K562 (cell line): ENCODE data around the gene CLHC1. TPM values are rescaled to one million over a fixed set of nuclear protein-coding genes. Genes with fewer than 3 reads are reported as not detected.
A peak's percentile ranks its signal among the peaks of the same experiment; 100 is the strongest.
"Not testable (repeated sequence)": the region's sequence is repeated elsewhere in the genome, so short reads cannot be mapped to it uniquely, and the experiment has no call there.

Experiments
- ATAC-seq: fragments of 200-7000 bp; cut with Tn5 transposase; 3 replicates; pipeline ENCODE4 v1.9.1; 2020; ENCODE audit warnings: moderate library complexity
- BruUV-seq: library from RNA; stranded (reverse); fragments of 400-500 nt; replicated peaks from 2 replicates; lab custom pipeline; 2021; lab: Mats Ljungman, UMichigan
- CTCF ChIA-PET: fragments of 300-600 bp; formaldehyde crosslinking; extraction: SDS; loops from one replicate; lab custom pipeline; 2021; ENCODE audit warnings: low intra/inter-chr PET ratio; lab: Yijun Ruan, JAX
- POLR2A ChIA-PET: fragments of 300-600, 350-650 bp; sonication (Branson Sonifier 250); formaldehyde crosslinking; extraction: SDS; loops from one replicate; lab custom pipeline; 2021; ENCODE audit warnings: antibody characterized with exemption, inconsistent platforms; lab: Yijun Ruan, JAX
- DNase-seq, 4 experiments: peaks; one replicate each; pipeline versions ENCODE4 v3.0.0 to v3.0.0-alpha.2; 2011 to 2018; ENCODE audit warnings: low spot score in 3 of 4, mixed read lengths in 3 of 4; ENCODE audit errors: extremely low read depth in 1 of 4
- FAIRE-seq: peaks from 2 replicates; lab custom pipeline; 2011; peaks lifted over from hg19 to GRCh38; lab: Jason Lieb, UNC
- H2AFZ ChIP-seq: 2 replicates; pipeline ENCODE4 v1.6.0; 2011; ENCODE audit warnings: low read depth, low read length, control low read depth, inconsistent platforms
- H3K27ac ChIP-seq: fragments of 200-600 bp; 3 replicates; pipeline ENCODE4 v1.8.0; 2011; ENCODE audit warnings: low read depth, mild to moderate bottlenecking, control low read depth, inconsistent platforms, low read length, moderate library complexity, mixed read lengths; ENCODE audit errors: extremely low read depth
- H3K27me3 ChIP-seq, 2 experiments: fragments of 300-600 bp in 1 of 2; 2 replicates in 1 of 2; 3 replicates in 1 of 2; pipeline versions ENCODE4 v1.6.0 to v1.8.0; 2011; ENCODE audit warnings: inconsistent platforms in 2 of 2, low read length in 2 of 2, mild to moderate bottlenecking in 1 of 2, mixed read lengths in 1 of 2, moderate library complexity in 1 of 2; ENCODE audit not compliant: control insufficient read depth in 2 of 2, insufficient read depth in 2 of 2
- H3K36me3 ChIP-seq: fragments of 300-600 bp; 3 replicates; pipeline ENCODE4 v1.8.0; 2011; ENCODE audit warnings: mild to moderate bottlenecking, low read length, inconsistent platforms; ENCODE audit not compliant: control insufficient read depth, insufficient read depth
- H3K4me1 ChIP-seq, 2 experiments: fragments of 200-600 bp in 1 of 2; replicated peaks in 1 of 2; 2 replicates in 1 of 2; 3 replicates in 1 of 2; pipeline versions ENCODE4 v1.5.1 to v1.8.0; 2011; ENCODE audit warnings: inconsistent platforms in 2 of 2, low read length in 2 of 2, mild to moderate bottlenecking in 1 of 2, mixed read lengths in 1 of 2, moderate library complexity in 1 of 2; ENCODE audit not compliant: control insufficient read depth in 2 of 2, insufficient read depth in 2 of 2
- H3K4me2 ChIP-seq: 2 replicates; pipeline ENCODE4 v1.6.1; 2011; ENCODE audit warnings: low read length, control low read depth, inconsistent platforms, mixed read lengths; ENCODE audit not compliant: insufficient read depth
- H3K4me3 ChIP-seq: fragments of 200-600 bp; sonication (generic), shearing (Covaris generic); 2 replicates; pipeline ENCODE4 v1.5.1; 2016; ENCODE audit warnings: control low read depth, inconsistent platforms
- H3K79me2 ChIP-seq: fragments of 200-600 bp; 3 replicates; pipeline ENCODE4 v1.8.0; 2011; ENCODE audit warnings: low read length, inconsistent platforms; ENCODE audit not compliant: control insufficient read depth, insufficient read depth
- H3K9ac ChIP-seq, 2 experiments: 2 replicates each; pipeline versions ENCODE4 v1.6.0 to v1.6.1; 2011; ENCODE audit warnings: low read depth in 2 of 2, low read length in 2 of 2, control low read depth in 1 of 2, inconsistent platforms in 1 of 2, mild to moderate bottlenecking in 1 of 2, mixed read lengths in 1 of 2; ENCODE audit not compliant: insufficient read depth in 1 of 2
- H3K9me1 ChIP-seq: one replicate; pipeline ENCODE4 v1.6.0; 2011; ENCODE audit warnings: inconsistent platforms, mild to moderate bottlenecking, low read length, moderate library complexity; ENCODE audit not compliant: control insufficient read depth, insufficient read depth
- H3K9me3 ChIP-seq: replicated peaks from 2 replicates; pipeline ENCODE4 v1.5.1; 2011; ENCODE audit warnings: low read depth, low read length, inconsistent platforms; ENCODE audit not compliant: control insufficient read depth, insufficient read depth
- H4K20me1 ChIP-seq: replicated peaks from 2 replicates; pipeline ENCODE4 v1.6.1; 2011; ENCODE audit warnings: low read length, inconsistent platforms, mixed read lengths; ENCODE audit not compliant: control insufficient read depth, insufficient read depth
- ETV6 ChIP-seq, 3 experiments: fragments of 150-350 bp in 1 of 3; sonication (generic) in 1 of 3; formaldehyde crosslinking in 1 of 3; IDR thresholded peaks; 2 replicates each; pipeline versions ENCODE4 v1.6.1 to v1.8.0; 2014 to 2022; ENCODE audit warnings: borderline replicate concordance in 2 of 3, low read depth in 2 of 3, antibody characterized with exemption in 1 of 3, low read length in 1 of 3, mild to moderate bottlenecking in 1 of 3, missing genetic modification reagents in 1 of 3
- SPI1 ChIP-seq: IDR thresholded peaks from 2 replicates; pipeline ENCODE4 v1.6.1; 2011; ENCODE audit warnings: low read depth, low read length, control low read depth, borderline replicate concordance
- WGBS: fragments of 100-300 bp; shearing (Covaris generic); methylation state at CpG from one replicate; pipeline ENCODE4 v1.1.6; 2016; ENCODE audit warnings: low coverage, mixed read lengths; ENCODE audit not compliant: insufficient coverage; ENCODE audit errors: missing lambda C conversion rate; 5-methylcytosine and 5-hydroxymethylcytosine counted together
- in situ Hi-C: fragments of 300-500 bp; cut with MboI; formaldehyde crosslinking; loops from 4 replicates; pipeline ENCODE4 v1.15.0; 2018; ENCODE audit warnings: inconsistent platforms, mixed read lengths
- intact Hi-C: fragments of 100-400 bp; cut with micrococcal nuclease; formaldehyde crosslinking; loops from 2 replicates; pipeline ENCODE4 v1.14.2; 2022
- polyA plus RNA-seq, 8 experiments: library from polyadenylated mRNA; depleted of rRNA in 4 of 8; stranded (reverse) in 5 of 8; unstranded in 3 of 8; fragments of >200 nt; fragmentation: Nextera tagmentation in 2 of 8; fragmentation: Illumina TruSeq in 1 of 8; extraction: Ambion mirVana in 2 of 8; extraction: Trizol in 1 of 8; gene quantifications; 2 replicates each; pipeline versions ENCODE4 v1.2.1 to v1.2.3, GENCODE V29; 2011 to 2014; ENCODE audit warnings: inconsistent platforms in 1 of 8, missing spikeins in 1 of 8
- total RNA-seq, 7 experiments: library from RNA; depleted of rRNA in 6 of 7; stranded (reverse); fragments of >200 nt in 6 of 7; fragmentation: Illumina TruSeq in 2 of 7; extraction: Trizol in 2 of 7; gene quantifications; 2 replicates each; pipeline versions ENCODE4 v1.2.1 to v1.2.3, GENCODE V29; 2011 to 2021; ENCODE audit warnings: low replicate concordance in 1 of 7
- TF ChIP-seq, protein P1 (sequence below): fragments of 450-650 bp; IDR thresholded peaks from 2 replicates; pipeline ENCODE4 v1.6.1; 2016; ENCODE audit warnings: borderline replicate concordance
- TF ChIP-seq, protein P2 (sequence below), 2 experiments: fragments of 450-650 bp in 1 of 2; sonication (generic) in 1 of 2; formaldehyde crosslinking in 1 of 2; IDR thresholded peaks; 2 replicates each; pipeline versions ENCODE4 v1.7.1 to v1.9.0; 2016 to 2022; ENCODE audit warnings: inconsistent platforms in 1 of 2, mild to moderate bottlenecking in 1 of 2, missing genetic modification reagents in 1 of 2
- TF ChIP-seq, protein P3 (sequence below): fragments of 450-650 bp; formaldehyde crosslinking; IDR thresholded peaks from 2 replicates; pipeline ENCODE4 v1.4.0; 2022; ENCODE audit warnings: missing genetic modification characterization

The CLHC1 gene
- total and polyA plus RNA-seq, 9 of the 15 experiments (the other 6 are each of a cell fraction or from before 2014, with no cell fraction given), result 3.7 to 14.3 (median 8.6) TPM

DNA sequence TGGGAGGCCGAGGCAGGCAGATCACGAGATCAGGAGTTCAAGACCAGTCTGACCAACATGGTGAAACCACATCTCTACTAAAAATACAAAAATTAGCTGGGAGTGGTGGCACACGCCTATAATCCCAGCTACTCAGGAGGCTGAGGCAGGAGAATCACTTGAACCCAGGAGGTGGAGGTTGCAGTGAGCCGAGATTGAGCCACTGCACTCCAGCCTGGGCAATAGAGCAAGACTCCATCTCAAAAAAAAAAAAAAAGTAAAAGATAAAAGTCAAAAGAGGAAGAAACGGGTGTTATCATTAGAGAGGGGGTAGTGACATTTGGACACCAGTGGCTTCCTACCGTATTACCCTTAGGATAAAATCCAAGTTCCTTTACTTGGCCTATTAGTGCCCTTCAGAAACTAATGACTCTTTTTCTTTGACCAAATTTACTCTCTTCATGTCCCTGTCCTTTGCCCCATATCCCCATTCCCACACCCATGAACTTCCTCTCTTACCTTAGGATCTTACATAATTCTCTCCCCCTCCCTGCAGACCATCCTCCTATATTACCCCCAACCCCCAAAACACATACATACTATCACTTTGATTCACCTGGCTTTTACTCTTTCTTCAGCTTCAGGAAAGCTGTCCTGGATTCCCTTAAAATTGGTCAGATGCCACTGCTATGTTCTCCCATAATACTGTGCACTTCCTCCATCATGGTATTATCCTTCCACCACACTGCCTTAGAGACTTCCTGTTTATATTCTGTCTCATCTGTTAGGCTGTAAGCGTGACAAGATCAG lies 4.5 kb downstream of the CLHC1 start:
- H3K27me3 ChIP-seq; BruUV-seq; H3K9me3 ChIP-seq; intact Hi-C loops; H4K20me1 ChIP-seq; H3K4me3 ChIP-seq; ATAC-seq; POLR2A ChIA-PET; in situ Hi-C loops; FAIRE-seq; CTCF ChIA-PET; H3K36me3 ChIP-seq; H3K9me1 ChIP-seq; TF ChIP-seq ETV6 (CRISPR knock-in tag; IDR thresholded peaks at IDR 0.05; ENCODE audit: borderline replicate concordance): not testable (repeated sequence)
- DNase-seq, result peak in 1 of 4 experiments; percentile 13
- peaks cover 42% of the 10 kb centered on the region for H3K79me2 ChIP-seq
- H3K4me1 ChIP-seq, result peaks cover 21 to 46% of the 10 kb centered on the region in 2 experiments
- peak overlapping the region in 1 of 2 experiments; percentile 23; a peak in 1 of 4 replicates for H3K9ac ChIP-seq
- H3K4me2 ChIP-seq, result peak overlapping the region; percentile 64
- WGBS, result 20% methylated on average over 6 of the region's 7 CpGs
- peak overlapping the region; percentile 66 for H2AFZ ChIP-seq
- peak overlapping the region; percentile 57 for H3K27ac ChIP-seq
- peak in 1 of 2 experiments; percentile 61; a peak in 2 of 4 replicates for TF ChIP-seq ETV6 (IDR thresholded peaks at IDR 0.05; ENCODE audit: borderline replicate concordance in 1 of 2, low read depth in 2 of 2, low read length in 1 of 2)
- TF ChIP-seq, protein P1, sequence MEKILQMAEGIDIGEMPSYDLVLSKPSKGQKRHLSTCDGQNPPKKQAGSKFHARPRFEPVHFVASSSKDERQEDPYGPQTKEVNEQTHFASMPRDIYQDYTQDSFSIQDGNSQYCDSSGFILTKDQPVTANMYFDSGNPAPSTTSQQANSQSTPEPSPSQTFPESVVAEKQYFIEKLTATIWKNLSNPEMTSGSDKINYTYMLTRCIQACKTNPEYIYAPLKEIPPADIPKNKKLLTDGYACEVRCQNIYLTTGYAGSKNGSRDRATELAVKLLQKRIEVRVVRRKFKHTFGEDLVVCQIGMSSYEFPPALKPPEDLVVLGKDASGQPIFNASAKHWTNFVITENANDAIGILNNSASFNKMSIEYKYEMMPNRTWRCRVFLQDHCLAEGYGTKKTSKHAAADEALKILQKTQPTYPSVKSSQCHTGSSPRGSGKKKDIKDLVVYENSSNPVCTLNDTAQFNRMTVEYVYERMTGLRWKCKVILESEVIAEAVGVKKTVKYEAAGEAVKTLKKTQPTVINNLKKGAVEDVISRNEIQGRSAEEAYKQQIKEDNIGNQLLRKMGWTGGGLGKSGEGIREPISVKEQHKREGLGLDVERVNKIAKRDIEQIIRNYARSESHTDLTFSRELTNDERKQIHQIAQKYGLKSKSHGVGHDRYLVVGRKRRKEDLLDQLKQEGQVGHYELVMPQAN, result peak; percentile 53; the same call in 1 of the 2 replicates
- TF ChIP-seq, protein P2, sequence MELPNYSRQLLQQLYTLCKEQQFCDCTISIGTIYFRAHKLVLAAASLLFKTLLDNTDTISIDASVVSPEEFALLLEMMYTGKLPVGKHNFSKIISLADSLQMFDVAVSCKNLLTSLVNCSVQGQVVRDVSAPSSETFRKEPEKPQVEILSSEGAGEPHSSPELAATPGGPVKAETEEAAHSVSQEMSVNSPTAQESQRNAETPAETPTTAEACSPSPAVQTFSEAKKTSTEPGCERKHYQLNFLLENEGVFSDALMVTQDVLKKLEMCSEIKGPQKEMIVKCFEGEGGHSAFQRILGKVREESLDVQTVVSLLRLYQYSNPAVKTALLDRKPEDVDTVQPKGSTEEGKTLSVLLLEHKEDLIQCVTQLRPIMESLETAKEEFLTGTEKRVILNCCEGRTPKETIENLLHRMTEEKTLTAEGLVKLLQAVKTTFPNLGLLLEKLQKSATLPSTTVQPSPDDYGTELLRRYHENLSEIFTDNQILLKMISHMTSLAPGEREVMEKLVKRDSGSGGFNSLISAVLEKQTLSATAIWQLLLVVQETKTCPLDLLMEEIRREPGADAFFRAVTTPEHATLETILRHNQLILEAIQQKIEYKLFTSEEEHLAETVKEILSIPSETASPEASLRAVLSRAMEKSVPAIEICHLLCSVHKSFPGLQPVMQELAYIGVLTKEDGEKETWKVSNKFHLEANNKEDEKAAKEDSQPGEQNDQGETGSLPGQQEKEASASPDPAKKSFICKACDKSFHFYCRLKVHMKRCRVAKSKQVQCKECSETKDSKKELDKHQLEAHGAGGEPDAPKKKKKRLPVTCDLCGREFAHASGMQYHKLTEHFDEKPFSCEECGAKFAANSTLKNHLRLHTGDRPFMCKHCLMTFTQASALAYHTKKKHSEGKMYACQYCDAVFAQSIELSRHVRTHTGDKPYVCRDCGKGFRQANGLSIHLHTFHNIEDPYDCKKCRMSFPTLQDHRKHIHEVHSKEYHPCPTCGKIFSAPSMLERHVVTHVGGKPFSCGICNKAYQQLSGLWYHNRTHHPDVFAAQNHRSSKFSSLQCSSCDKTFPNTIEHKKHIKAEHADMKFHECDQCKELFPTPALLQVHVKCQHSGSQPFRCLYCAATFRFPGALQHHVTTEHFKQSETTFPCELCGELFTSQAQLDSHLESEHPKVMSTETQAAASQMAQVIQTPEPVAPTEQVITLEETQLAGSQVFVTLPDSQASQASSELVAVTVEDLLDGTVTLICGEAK (IDR thresholded peaks at IDR 0.05), result 0 out of 2 replicates have a peak, but pooled peaks have one; percentile 45
- TF ChIP-seq, protein P2 (CRISPR knock-in tag; IDR thresholded peaks at IDR 0.05), result not testable (repeated sequence)
- TF ChIP-seq SPI1, result peak; percentile 89
- TF ChIP-seq, protein P3, sequence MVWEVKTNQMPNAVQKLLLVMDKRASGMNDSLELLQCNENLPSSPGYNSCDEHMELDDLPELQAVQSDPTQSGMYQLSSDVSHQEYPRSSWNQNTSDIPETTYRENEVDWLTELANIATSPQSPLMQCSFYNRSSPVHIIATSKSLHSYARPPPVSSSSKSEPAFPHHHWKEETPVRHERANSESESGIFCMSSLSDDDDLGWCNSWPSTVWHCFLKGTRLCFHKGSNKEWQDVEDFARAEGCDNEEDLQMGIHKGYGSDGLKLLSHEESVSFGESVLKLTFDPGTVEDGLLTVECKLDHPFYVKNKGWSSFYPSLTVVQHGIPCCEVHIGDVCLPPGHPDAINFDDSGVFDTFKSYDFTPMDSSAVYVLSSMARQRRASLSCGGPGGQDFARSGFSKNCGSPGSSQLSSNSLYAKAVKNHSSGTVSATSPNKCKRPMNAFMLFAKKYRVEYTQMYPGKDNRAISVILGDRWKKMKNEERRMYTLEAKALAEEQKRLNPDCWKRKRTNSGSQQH (CRISPR knock-in tag), result peak; percentile 67; the same call in 1 of the 2 replicates
